ENCODE results near the gene ATP13A3. TPM values are rescaled to one million over a fixed set of nuclear protein-coding genes. Genes with fewer than 3 reads are reported as not detected.
A peak's percentile ranks its signal among the peaks of the same experiment; 100 is the strongest.
"Not testable (repeated sequence)": the region's sequence is repeated elsewhere in the genome, so short reads cannot be mapped to it uniquely, and the experiment has no call there.

Gene ATP13A3
- total RNA-seq, 1 experiment from 2014 or later = 78.3 TPM

DNA sequence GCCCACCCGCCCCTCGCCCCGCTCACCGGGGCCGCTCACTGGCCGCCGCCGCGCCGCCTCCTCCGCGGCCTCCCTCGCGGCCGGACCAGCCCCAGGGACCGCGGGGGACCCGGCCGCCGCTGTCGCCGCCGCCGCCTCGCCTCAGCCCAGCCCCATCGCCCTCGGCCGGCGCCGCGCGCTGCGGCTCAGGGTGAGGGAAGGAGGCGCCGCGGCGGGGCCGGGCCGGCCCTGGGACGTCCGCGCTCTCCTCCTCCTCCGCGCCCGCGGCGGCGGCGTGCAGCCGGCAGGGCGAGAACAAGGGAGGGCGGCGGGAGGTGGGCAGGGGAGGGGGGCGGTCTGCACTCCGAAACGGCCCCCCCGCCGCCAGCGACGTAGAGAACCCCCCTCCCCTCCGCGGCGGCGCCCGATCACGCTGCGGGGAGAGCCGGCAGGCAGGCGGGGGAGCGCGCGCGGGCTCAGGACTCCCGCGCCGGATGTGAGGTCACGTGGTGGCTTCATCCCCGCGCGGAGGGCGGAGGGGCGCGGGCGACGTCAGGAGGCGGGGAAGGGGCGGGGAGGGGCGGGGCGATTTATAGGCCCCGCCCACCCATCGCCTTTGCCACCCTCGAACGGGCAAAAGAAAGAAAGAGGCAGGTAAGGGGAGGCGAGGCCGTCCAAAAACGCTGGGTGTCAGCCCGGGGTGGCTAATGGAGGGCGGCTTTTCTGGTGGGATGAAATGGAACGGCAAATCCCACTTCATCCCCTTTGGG lies at the start of gene ATP13A3 (continued):
- TF ChIP-seq, protein P1, sequence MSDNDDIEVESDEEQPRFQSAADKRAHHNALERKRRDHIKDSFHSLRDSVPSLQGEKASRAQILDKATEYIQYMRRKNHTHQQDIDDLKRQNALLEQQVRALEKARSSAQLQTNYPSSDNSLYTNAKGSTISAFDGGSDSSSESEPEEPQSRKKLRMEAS (CRISPR knock-in tag; IDR thresholded peaks at IDR 0.05) = peak; percentile 31; the same call in 1 of the 2 replicates
- TF ChIP-seq NR2C2 (CRISPR knock-in tag; IDR thresholded peaks at IDR 0.05) (no peak), IRF2 (CRISPR knock-in tag; IDR thresholded peaks at IDR 0.05; ENCODE audit: borderline replicate concordance, low read depth) (no peak)

DNA sequence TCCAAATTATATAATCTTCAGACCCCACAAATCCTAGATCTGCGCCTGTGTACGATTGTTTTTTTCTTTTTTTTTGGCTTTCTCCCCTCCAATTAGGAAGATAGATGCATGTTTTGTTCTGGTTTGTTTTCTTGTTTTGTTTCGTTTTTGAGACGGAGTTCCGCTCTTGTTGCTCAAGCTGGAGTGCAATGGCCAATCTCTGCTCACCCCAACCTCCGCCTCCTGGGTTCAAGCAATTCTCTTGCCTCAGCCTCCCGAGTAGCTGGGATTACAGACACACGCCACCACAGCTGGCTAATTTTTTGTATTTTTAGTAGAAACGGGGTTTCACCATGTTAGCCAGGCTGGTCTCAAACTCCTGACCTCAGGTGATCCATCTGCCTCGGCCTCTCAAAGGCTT lies 48.4 kb upstream of the ATP13A3 start:
- H3K9me3 Mint-ChIP-seq = peaks cover 23% of the 10 kb centered on the region

DNA sequence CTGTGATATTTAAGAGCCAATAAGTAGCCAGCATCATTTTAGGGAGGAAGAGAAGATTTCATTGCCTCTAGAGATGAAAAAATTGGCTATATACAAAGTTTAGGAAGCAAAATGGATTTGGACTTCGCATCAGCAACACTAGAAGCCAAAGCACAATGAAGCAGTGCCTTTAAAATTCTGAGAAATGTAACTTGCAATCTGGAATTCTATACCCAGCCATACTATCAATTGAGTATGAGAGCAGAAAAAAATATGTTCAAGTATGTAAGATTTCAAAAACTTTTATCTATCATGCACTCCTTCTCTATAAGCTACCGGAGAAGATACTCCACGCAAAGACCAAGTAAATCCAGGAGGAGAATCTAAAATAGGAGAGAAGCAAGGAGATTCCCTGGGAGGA lies 47.4 kb upstream of the ATP13A3 start:
- H3K36me3 Mint-ChIP-seq = peaks cover 10% of the 10 kb centered on the region
- H3K9me3 Mint-ChIP-seq = peaks cover 23% of the 10 kb centered on the region
- no peak for ATAC-seq
- no peak for DNase-seq (ENCODE audit: low spot score)
- no peak overlapping the region for H3K27ac Mint-ChIP-seq
- POLR2A ChIA-PET = no interaction called here
- TF ChIP-seq NFYB (CRISPR knock-in tag; conservative IDR thresholded peaks at IDR 0.05; ENCODE audit: low read depth) (no peak), NR1H2 (CRISPR knock-in tag; IDR thresholded peaks at IDR 0.05) (no peak), ELF4 (CRISPR knock-in tag; IDR thresholded peaks at IDR 0.05; ENCODE audit: low read depth) (no peak), ZNF416 (CRISPR knock-in tag; IDR thresholded peaks at IDR 0.05) (no peak)
- TF ChIP-seq, protein P2, sequence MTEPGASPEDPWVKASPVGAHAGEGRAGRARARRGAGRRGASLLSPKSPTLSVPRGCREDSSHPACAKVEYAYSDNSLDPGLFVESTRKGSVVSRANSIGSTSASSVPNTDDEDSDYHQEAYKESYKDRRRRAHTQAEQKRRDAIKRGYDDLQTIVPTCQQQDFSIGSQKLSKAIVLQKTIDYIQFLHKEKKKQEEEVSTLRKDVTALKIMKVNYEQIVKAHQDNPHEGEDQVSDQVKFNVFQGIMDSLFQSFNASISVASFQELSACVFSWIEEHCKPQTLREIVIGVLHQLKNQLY (CRISPR knock-in tag; IDR thresholded peaks at IDR 0.05) = no peak
- CTCF ChIA-PET = interaction anchor here (0.9 kb wide), 1 partner anchor 62 kb away, joined by 3 read pairs; no protein-coding TSS in a partner anchor
- H3K4me3 Mint-ChIP-seq = no peak overlapping the region
- no peaks in the 10 kb centered on the region for H3K4me1 Mint-ChIP-seq
- no peaks in the 10 kb centered on the region for H3K27me3 Mint-ChIP-seq (ENCODE audit: low read depth)

More for the DNA sequence above, 48.4 kb upstream of the ATP13A3 start:
- CTCF ChIA-PET; DNase-seq (ENCODE audit: low spot score); H3K27me3 Mint-ChIP-seq (ENCODE audit: low read depth); H3K4me1 Mint-ChIP-seq; H3K27ac Mint-ChIP-seq; ATAC-seq; H3K4me3 Mint-ChIP-seq: not testable (repeated sequence)
- POLR2A ChIA-PET = interaction anchor here (1.3 kb wide), 1 partner anchor 9 kb away, joined by 3 read pairs; no protein-coding TSS in a partner anchor
- peaks cover 10% of the 10 kb centered on the region for H3K36me3 Mint-ChIP-seq

DNA sequence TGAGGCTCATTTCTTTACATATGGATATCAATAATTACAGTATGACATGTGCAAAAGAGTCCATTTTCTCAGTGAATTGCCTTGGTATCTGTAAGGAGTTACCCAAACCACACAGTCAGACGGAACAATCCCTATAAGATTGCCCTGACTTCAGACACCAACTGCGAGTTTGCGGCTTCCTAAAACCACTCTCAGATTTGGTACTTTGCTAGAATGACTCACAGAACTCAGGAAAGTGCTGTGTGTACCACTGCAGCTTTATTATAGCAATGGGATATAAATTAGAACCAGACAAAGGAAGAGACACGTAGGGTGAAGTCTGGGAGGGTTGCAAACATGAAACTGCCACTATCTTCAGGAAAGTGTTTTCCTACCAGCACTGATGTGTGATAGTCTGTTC lies 45.8 kb upstream of the ATP13A3 start:
- no peak for ATAC-seq
- Mint-ChIP-seq H3K9me3 (peaks cover 23% of the 10 kb centered on the region), H3K27me3 (ENCODE audit: low read depth) (no peaks in the 10 kb centered on the region), H3K4me1 (no peaks in the 10 kb centered on the region), H3K27ac (no peak overlapping the region), H3K36me3 (peaks cover 10% of the 10 kb centered on the region), H3K4me3 (no peak overlapping the region)
- POLR2A ChIA-PET = no interaction called here
- no peak for DNase-seq (ENCODE audit: low spot score)
- CTCF ChIA-PET = no interaction called here
- TF ChIP-seq, protein P3, sequence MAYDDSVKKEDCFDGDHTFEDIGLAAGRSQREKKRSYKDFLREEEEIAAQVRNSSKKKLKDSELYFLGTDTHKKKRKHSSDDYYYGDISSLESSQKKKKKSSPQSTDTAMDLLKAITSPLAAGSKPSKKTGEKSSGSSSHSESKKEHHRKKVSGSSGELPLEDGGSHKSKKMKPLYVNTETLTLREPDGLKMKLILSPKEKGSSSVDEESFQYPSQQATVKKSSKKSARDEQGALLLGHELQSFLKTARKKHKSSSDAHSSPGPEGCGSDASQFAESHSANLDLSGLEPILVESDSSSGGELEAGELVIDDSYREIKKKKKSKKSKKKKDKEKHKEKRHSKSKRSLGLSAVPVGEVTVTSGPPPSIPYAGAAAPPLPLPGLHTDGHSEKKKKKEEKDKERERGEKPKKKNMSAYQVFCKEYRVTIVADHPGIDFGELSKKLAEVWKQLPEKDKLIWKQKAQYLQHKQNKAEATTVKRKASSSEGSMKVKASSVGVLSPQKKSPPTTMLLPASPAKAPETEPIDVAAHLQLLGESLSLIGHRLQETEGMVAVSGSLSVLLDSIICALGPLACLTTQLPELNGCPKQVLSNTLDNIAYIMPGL (CRISPR knock-in tag; IDR thresholded peaks at IDR 0.05) = no peak
- TF ChIP-seq EMX1 (CRISPR knock-in tag; IDR thresholded peaks at IDR 0.05) = no peak
- no peak for TF ChIP-seq TEAD4 (CRISPR knock-in tag; IDR thresholded peaks at IDR 0.05)
- TF ChIP-seq GTF2I (CRISPR knock-in tag; conservative IDR thresholded peaks at IDR 0.05) = no peak
- TF ChIP-seq ZNF317 (CRISPR knock-in tag; IDR thresholded peaks at IDR 0.05; ENCODE audit: borderline replicate concordance, low read depth) = no peak
- TF ChIP-seq OVOL2 (CRISPR knock-in tag; IDR thresholded peaks at IDR 0.05; ENCODE audit: borderline replicate concordance) = no peak
- TF ChIP-seq RELA (CRISPR knock-in tag; IDR thresholded peaks at IDR 0.05; ENCODE audit: borderline replicate concordance) = no peak
- no peak for TF ChIP-seq JUN (CRISPR knock-in tag; IDR thresholded peaks at IDR 0.05)
- no peak for TF ChIP-seq ELF4 (CRISPR knock-in tag; IDR thresholded peaks at IDR 0.05; ENCODE audit: low read depth)
- TF ChIP-seq, protein P1 (CRISPR knock-in tag; IDR thresholded peaks at IDR 0.05) = no peak

Measured in WTC11 (cell line).